Ascending aorta (tissue), 2 donors: ENCODE data around the gene MPRIP. TPM values are rescaled to one million over a fixed set of nuclear protein-coding genes. Genes with fewer than 3 reads are reported as not detected.
A peak's percentile ranks its signal among the peaks of the same experiment; 100 is the strongest.
"Not testable (repeated sequence)": the region's sequence is repeated elsewhere in the genome, so short reads cannot be mapped to it uniquely, and the experiment has no call there.

Source experiments
- DNase-seq, 2 donors: peaks; one replicate each; pipeline ENCODE4 v3.0.0-alpha.2; 2019; ENCODE audit warnings: low spot score in 2 of 2
- H3K27ac ChIP-seq, 2 donors: fragments of 200-600 bp; sonication (generic); one replicate each; pipeline ENCODE4 v1.5.1; 2016 to 2017; ENCODE audit warnings: mild to moderate bottlenecking in 1 of 2
- H3K27me3 ChIP-seq: fragments of 200-600 bp; sonication (generic); one replicate; pipeline ENCODE4 v1.5.1; 2017
- H3K36me3 ChIP-seq, 2 donors: fragments of 200-600 bp; sonication (generic); one replicate each; pipeline ENCODE4 v1.5.1; 2016
- H3K4me1 ChIP-seq, 2 donors: fragments of 200-600 bp; sonication (generic); one replicate each; pipeline ENCODE4 v1.5.1; 2016 to 2017; ENCODE audit warnings: mild to moderate bottlenecking in 1 of 2
- H3K4me3 ChIP-seq, 2 donors: fragments of 200-600 bp; sonication (generic); one replicate each; pipeline ENCODE4 v1.5.1; 2016 to 2017; ENCODE audit warnings: mild to moderate bottlenecking in 1 of 2
- H3K9me3 ChIP-seq, 2 donors: fragments of 200-600 bp; sonication (generic); one replicate each; pipeline ENCODE4 v1.5.1; 2016
- CTCF ChIP-seq, 3 experiments: fragments of 200-600 bp in 2 of 3; fragments of 450-650 bp in 1 of 3; sonication (generic) in 2 of 3; IDR thresholded peaks; one replicate each; pipeline ENCODE4 v1.5.1; 2016 to 2019; ENCODE audit warnings: antibody characterized with exemption in 3 of 3, mild to moderate bottlenecking in 1 of 3, moderate library complexity in 1 of 3
- intact Hi-C: fragments of 100-400 bp; cut with DNase I; formaldehyde crosslinking; loops from one replicate; pipeline ENCODE4 v1.15.1; 2023
- total RNA-seq: library from RNA; depleted of rRNA; stranded (reverse); fragments of >200 nt; gene quantifications from one replicate; pipeline ENCODE4 v1.1.0, GENCODE V29; 2016

MPRIP gene
- total RNA-seq = 246 TPM

- DNase-seq = no peak
- Histone ChIP-seq H3K27me3 (no peaks in the 10 kb centered on the region), H3K4me1 (peaks cover 3 to 27% of the 10 kb centered on the region in 2 donors), H3K9me3 (no peaks in the 10 kb centered on the region), H3K27ac (peak within 1 kb of the TSS; percentile 88 to 90), H3K4me3 (peak within 1 kb of the TSS; percentile 75 to 79), H3K36me3 (no peaks in the 10 kb centered on the region)
- no peak for TF ChIP-seq CTCF (IDR thresholded peaks at IDR 0.05)
- intact Hi-C loops = loop anchor here (2.0 to 5.0 kb wide), 3 partner anchors 35 to 195 kb away; partner anchors contain the start of genes FLCN and PLD6
Observed at GRCh38 chr17:17042384-17042736, at the start of gene MPRIP. Gene MPRIP (plus strand): TSS chr17:17042457. CDS start chr17:17042849, 392 bp downstream.

GRCh38 chr17:16994631-16995030, 47.6 kb upstream of the MPRIP start:
- DNase-seq = no peak
- intact Hi-C loops = no loop called here

GRCh38 chr17:16995930-16996329, 46.3 kb upstream of the MPRIP start:
- H3K4me1 ChIP-seq = no peaks in the 10 kb centered on the region
- DNase-seq = no peak
- H3K27ac ChIP-seq = no peak overlapping the region
- no peaks in the 10 kb centered on the region for H3K36me3 ChIP-seq
- H3K27me3 ChIP-seq = no peaks in the 10 kb centered on the region
- no peak for TF ChIP-seq CTCF (IDR thresholded peaks at IDR 0.05)
- no peaks in the 10 kb centered on the region for H3K9me3 ChIP-seq
- intact Hi-C loops = no loop called here
- no peak overlapping the region for H3K4me3 ChIP-seq

More at GRCh38 chr17:16994631-16995030, 47.6 kb upstream of the MPRIP start:
- Histone ChIP-seq H3K4me1 (no peaks in the 10 kb centered on the region), H3K4me3 (no peak overlapping the region), H3K27ac (no peak overlapping the region), H3K27me3 (no peaks in the 10 kb centered on the region), H3K36me3 (no peaks in the 10 kb centered on the region), H3K9me3 (no peaks in the 10 kb centered on the region)
- no peak for TF ChIP-seq CTCF (IDR thresholded peaks at IDR 0.05)

- H3K36me3 ChIP-seq, H3K9me3 ChIP-seq, intact Hi-C loops, H3K27ac ChIP-seq, H3K4me3 ChIP-seq, DNase-seq, H3K4me1 ChIP-seq, H3K27me3 ChIP-seq: not testable (repeated sequence)
Observed at GRCh38 chr17:16996726-16997125, 45.5 kb upstream of the MPRIP start.

- Histone ChIP-seq H3K4me3 (no peak overlapping the region), H3K36me3 (no peaks in the 10 kb centered on the region), H3K4me1 (peaks cover 4 to 7% of the 10 kb centered on the region in 2 donors), H3K27me3 (no peaks in the 10 kb centered on the region), H3K27ac (no peak overlapping the region), H3K9me3 (no peaks in the 10 kb centered on the region)
- intact Hi-C loops = no loop called here
- DNase-seq = peak in 1 of 2 donors; percentile 43
- no peak for TF ChIP-seq CTCF (IDR thresholded peaks at IDR 0.05)
Observed at GRCh38 chr17:16997514-16998429, 44.5 kb upstream of the MPRIP start.

GRCh38 chr17:16999931-17000625, 42.2 kb upstream of the MPRIP start:
- H3K36me3 ChIP-seq = no peaks in the 10 kb centered on the region
- DNase-seq = no peak
- H3K4me1 ChIP-seq = peaks cover 10 to 15% of the 10 kb centered on the region in 2 donors
- H3K9me3 ChIP-seq = no peaks in the 10 kb centered on the region
- no peak overlapping the region for H3K4me3 ChIP-seq
- no peak overlapping the region for H3K27ac ChIP-seq
- TF ChIP-seq CTCF (IDR thresholded peaks at IDR 0.05) = no peak
- intact Hi-C loops = loop anchor here (2.0 to 10.0 kb wide), 5 partner anchors 115 to 305 kb away; partner anchors contain the start of genes FLCN, NT5M and PLD6
- H3K27me3 ChIP-seq = no peaks in the 10 kb centered on the region
